H1 (cell line): ENCODE data around the gene SH3PXD2A. TPM values are rescaled to one million over a fixed set of nuclear protein-coding genes. Genes with fewer than 3 reads are reported as not detected.

Source experiments
- CTCF ChIA-PET: fragments of 300-600 bp; sonication (Branson Sonifier 250); formaldehyde crosslinking; loops from one replicate; lab custom pipeline; 2021; ENCODE audit not compliant: partially characterized antibody; lab: Charles Lee
- POLR2A ChIA-PET: fragments of 300-600 bp; sonication (Branson Sonifier 250); formaldehyde crosslinking; loops from one replicate; lab custom pipeline; 2021; ENCODE audit warnings: inconsistent platforms; ENCODE audit not compliant: partially characterized antibody; lab: Charles Lee
- DNase-seq, 2 experiments: peaks; one replicate each; pipeline versions ENCODE4 v3.0.0 to v3.0.0-alpha.2; 2010 to 2022; ENCODE audit warnings: low spot score in 2 of 2, low read depth in 1 of 2, mixed read lengths in 1 of 2
- FAIRE-seq: peaks from 2 replicates; lab custom pipeline; 2011; peaks lifted over from hg19 to GRCh38; lab: Jason Lieb, UNC
- H2AFZ ChIP-seq: 2 replicates; pipeline ENCODE4 v1.8.1; 2012; ENCODE audit warnings: low read length, inconsistent platforms
- H2AK5ac ChIP-seq: 2 replicates; pipeline ENCODE4 v1.6.1; 2013; ENCODE audit warnings: low read depth, low read length
- H2BK120ac ChIP-seq: replicated peaks from 2 replicates; pipeline ENCODE3; 2013; ENCODE audit warnings: low read depth, low read length, inconsistent platforms
- H2BK12ac ChIP-seq: 2 replicates; pipeline ENCODE4 v1.6.1; 2013; ENCODE audit warnings: low read depth, low read length
- H2BK15ac ChIP-seq: 2 replicates; pipeline ENCODE4 v1.6.1; 2013; ENCODE audit warnings: low read length
- H2BK20ac ChIP-seq: 2 replicates; pipeline ENCODE4 v1.6.1; 2013; ENCODE audit warnings: low read length
- H2BK5ac ChIP-seq: 2 replicates; pipeline ENCODE4 v1.6.1; 2013; ENCODE audit warnings: low read depth, low read length
- H3K14ac ChIP-seq: 2 replicates; pipeline ENCODE4 v1.6.1; 2013; ENCODE audit warnings: inconsistent platforms; ENCODE audit not compliant: insufficient read length
- H3K18ac ChIP-seq: 2 replicates; pipeline ENCODE4 v1.6.1; 2013; ENCODE audit warnings: low read length; ENCODE audit errors: extremely low read depth
- H3K23ac ChIP-seq: 2 replicates; pipeline ENCODE4 v1.6.1; 2013; ENCODE audit warnings: inconsistent platforms; ENCODE audit not compliant: insufficient read length
- H3K23me2 ChIP-seq: 2 replicates; pipeline ENCODE4 v1.6.1; 2013; ENCODE audit warnings: low read depth, low read length
- H3K27ac ChIP-seq: 2 replicates; pipeline ENCODE4 v1.6.1; 2011; ENCODE audit warnings: low read depth, low read length, inconsistent platforms
- H3K27me3 ChIP-seq, 4 experiments: replicated peaks in 1 of 4; 1 replicate in 1 of 4; 2 replicates in 3 of 4; pipeline versions ENCODE4 v1.6.1 to v1.8.1; 2011 to 2013; ENCODE audit warnings: low read length in 3 of 4, mild to moderate bottlenecking in 3 of 4, inconsistent platforms in 2 of 4, mixed read lengths in 2 of 4, moderate library complexity in 1 of 4; ENCODE audit not compliant: control insufficient read depth in 3 of 4, insufficient read depth in 3 of 4; ENCODE audit errors: extremely low read depth in 1 of 4
- H3K36me3 ChIP-seq, 4 experiments: 2 replicates each; pipeline versions ENCODE4 v1.6.1 to v1.8.1; 2011 to 2013; ENCODE audit warnings: mild to moderate bottlenecking in 4 of 4, low read length in 3 of 4, moderate library complexity in 2 of 4, control low read depth in 1 of 4, inconsistent platforms in 1 of 4; ENCODE audit not compliant: insufficient read depth in 4 of 4, control insufficient read depth in 2 of 4
- H3K4ac ChIP-seq: replicated peaks from 2 replicates; pipeline ENCODE3; 2013; ENCODE audit warnings: low read length, low read depth, mixed read lengths, inconsistent platforms; ENCODE audit not compliant: insufficient read length
- H3K4me1 ChIP-seq, 4 experiments: replicated peaks in 1 of 4; 1 replicate in 1 of 4; 2 replicates in 3 of 4; pipeline versions ENCODE4 v1.6.1 to v1.8.1; 2011 to 2013; ENCODE audit warnings: low read length in 3 of 4, inconsistent platforms in 2 of 4, mixed read lengths in 1 of 4; ENCODE audit not compliant: insufficient read depth in 4 of 4, control insufficient read depth in 3 of 4
- H3K4me2 ChIP-seq, 2 experiments: 2 replicates each; pipeline versions ENCODE4 v1.6.1 to v1.8.1; 2011 to 2013; ENCODE audit warnings: low read depth in 2 of 2, low read length in 2 of 2, control low read depth in 1 of 2, inconsistent platforms in 1 of 2, mild to moderate bottlenecking in 1 of 2; ENCODE audit not compliant: insufficient read depth in 1 of 2
- H3K4me3 ChIP-seq, 4 experiments: fragments of 200-600, 300-600 bp in 1 of 4; sonication (generic), shearing (Covaris generic), sonication (Bioruptor Twin) in 1 of 4; 2 replicates each; pipeline versions ENCODE4 v1.5.1 to v1.8.1; 2011 to 2016; ENCODE audit warnings: low read length in 4 of 4, low read depth in 3 of 4, control low read depth in 2 of 4, inconsistent platforms in 2 of 4, mild to moderate bottlenecking in 2 of 4, mixed read lengths in 1 of 4, moderate library complexity in 1 of 4; ENCODE audit not compliant: insufficient read depth in 2 of 4; ENCODE audit errors: extremely low read depth in 1 of 4
- H3K56ac ChIP-seq: replicated peaks from 2 replicates; pipeline ENCODE3; 2013; ENCODE audit warnings: low read depth, mild to moderate bottlenecking, mixed read lengths, low read length, inconsistent platforms; ENCODE audit not compliant: insufficient read length
- H3K79me1 ChIP-seq: 2 replicates; pipeline ENCODE4 v1.6.1; 2013; ENCODE audit warnings: low read depth, low read length, control low read depth
- H3K79me2 ChIP-seq, 2 experiments: 2 replicates each; pipeline versions ENCODE4 v1.6.1 to v1.8.1; 2012 to 2013; ENCODE audit warnings: low read length in 2 of 2, mild to moderate bottlenecking in 2 of 2, inconsistent platforms in 1 of 2; ENCODE audit not compliant: insufficient read depth in 2 of 2, control insufficient read depth in 1 of 2
- H3K9ac ChIP-seq, 4 experiments: replicated peaks in 1 of 4; 1 replicate in 1 of 4; 2 replicates in 3 of 4; pipeline versions ENCODE4 v1.6.1 to v1.8.1; 2011 to 2013; ENCODE audit warnings: low read depth in 3 of 4, low read length in 3 of 4, control low read depth in 2 of 4, mild to moderate bottlenecking in 2 of 4, moderate library complexity in 2 of 4, inconsistent platforms in 1 of 4; ENCODE audit errors: extremely low read depth in 1 of 4
- H3K9me3 ChIP-seq, 2 experiments: 2 replicates each; pipeline versions ENCODE4 v1.6.1 to v1.8.1; 2012 to 2013; ENCODE audit warnings: mild to moderate bottlenecking in 2 of 2, moderate library complexity in 2 of 2, control low read depth in 1 of 2, inconsistent platforms in 1 of 2, low read depth in 1 of 2, low read length in 1 of 2, mixed read lengths in 1 of 2; ENCODE audit not compliant: insufficient read depth in 2 of 2
- H4K20me1 ChIP-seq, 2 experiments: replicated peaks in 1 of 2; 2 replicates each; pipeline versions ENCODE3 to v1.8.1; 2011 to 2013; ENCODE audit warnings: inconsistent platforms in 2 of 2, low read length in 2 of 2, mild to moderate bottlenecking in 1 of 2; ENCODE audit not compliant: insufficient read depth in 2 of 2, control insufficient read depth in 1 of 2
- H4K5ac ChIP-seq: 2 replicates; pipeline ENCODE4 v1.6.1; 2013; ENCODE audit warnings: low read length, low read depth, mixed read lengths, inconsistent platforms; ENCODE audit not compliant: insufficient read length
- H4K8ac ChIP-seq: 2 replicates; pipeline ENCODE4 v1.8.0; 2013; ENCODE audit warnings: mild to moderate bottlenecking, moderate library complexity, low read length, inconsistent platforms; ENCODE audit not compliant: insufficient read depth; ENCODE audit errors: extremely low read depth
- H4K91ac ChIP-seq: replicated peaks from 2 replicates; pipeline ENCODE3; 2013; ENCODE audit warnings: low read length, mixed read lengths, inconsistent platforms; ENCODE audit not compliant: insufficient read length
- BACH1 ChIP-seq: IDR thresholded peaks from 2 replicates; pipeline ENCODE4 v1.6.1; 2012; ENCODE audit warnings: low read length, improper control_type of control experiment
- CHD2 ChIP-seq: IDR thresholded peaks from 2 replicates; pipeline ENCODE4 v1.6.1; 2012; ENCODE audit warnings: low read length, improper control_type of control experiment
- KDM1A ChIP-seq: fragments of 200-600, 300-600 bp; sonication (generic); IDR thresholded peaks from 2 replicates; pipeline ENCODE4 v1.7.1; 2016; ENCODE audit warnings: mild to moderate bottlenecking, low read length, borderline replicate concordance
- NRF1 ChIP-seq: IDR thresholded peaks from 2 replicates; pipeline ENCODE4 v1.6.1; 2011; ENCODE audit warnings: mild to moderate bottlenecking, low read depth, low read length, improper control_type of control experiment
- SAP30 ChIP-seq: fragments of 300-600 bp; sonication (generic); IDR thresholded peaks from 2 replicates; pipeline ENCODE4 v1.7.1; 2012; ENCODE audit warnings: low read length, moderate library complexity, mild to moderate bottlenecking, inconsistent platforms; ENCODE audit not compliant: insufficient read depth, insufficient replicate concordance
- SIN3A ChIP-seq, 2 experiments: IDR thresholded peaks in 1 of 2; conservative IDR thresholded peaks in 1 of 2; 2 replicates each; pipeline ENCODE4 v1.6.1; 2011 to 2012; ENCODE audit warnings: low read length in 2 of 2, improper control_type of control experiment in 1 of 2, low read depth in 1 of 2, mild to moderate bottlenecking in 1 of 2
- TAF1 ChIP-seq: IDR thresholded peaks from 2 replicates; pipeline ENCODE4 v1.6.1; 2011; ENCODE audit warnings: mild to moderate bottlenecking, low read depth, low read length
- whole genome bisulfite sequencing, 2 experiments: shearing (Covaris generic) in 1 of 2; methylation state at CpG; one replicate each; pipeline versions ENCODE4 v1.1.6 to v1.1.7; 2013 to 2015; ENCODE audit warnings: low lambda C conversion rate in 2 of 2, mixed read lengths in 2 of 2, inconsistent platforms in 1 of 2, low coverage in 1 of 2, missing lambda C conversion rate in 1 of 2; ENCODE audit not compliant: insufficient replicate concordance in 2 of 2, insufficient coverage in 1 of 2, insufficient read length in 1 of 2; ENCODE audit errors: extremely low coverage in 1 of 2, missing lambda C conversion rate in 1 of 2; 5-methylcytosine and 5-hydroxymethylcytosine counted together
- polyA plus RNA-seq, 7 experiments: library from polyadenylated mRNA; depleted of rRNA in 3 of 7; stranded (reverse) in 5 of 7; unstranded in 2 of 7; fragments of >200 nt in 5 of 7; fragments of 200-250 nt in 2 of 7; gene quantifications; 1 replicate in 5 of 7; 2 replicates in 1 of 7; 4 replicates in 1 of 7; pipeline versions ENCODE4 v1.2.1 to v1.2.3, GENCODE V29; 2011 to 2013; ENCODE audit warnings: missing spikeins in 2 of 7, mixed read lengths in 2 of 7
- total RNA-seq: library from RNA; stranded (reverse); fragmentation: NEBNext Ultra II Directional; extraction: Animal tissue kit (Norgen Biotek cat#: 25700); gene quantifications from 2 replicates; pipeline ENCODE4 v1.2.1, GENCODE V29; 2021
- TF ChIP-seq, protein P1 (sequence below): IDR thresholded peaks from 2 replicates; pipeline ENCODE4 v1.6.1; 2012; ENCODE audit warnings: inconsistent platforms

The SH3PXD2A gene
- total and polyA plus RNA-seq, 2 of the 8 experiments (the other 6 are each of a cell fraction or from before 2014, with no cell fraction given), result 5.4 to 16.3 TPM

DNA sequence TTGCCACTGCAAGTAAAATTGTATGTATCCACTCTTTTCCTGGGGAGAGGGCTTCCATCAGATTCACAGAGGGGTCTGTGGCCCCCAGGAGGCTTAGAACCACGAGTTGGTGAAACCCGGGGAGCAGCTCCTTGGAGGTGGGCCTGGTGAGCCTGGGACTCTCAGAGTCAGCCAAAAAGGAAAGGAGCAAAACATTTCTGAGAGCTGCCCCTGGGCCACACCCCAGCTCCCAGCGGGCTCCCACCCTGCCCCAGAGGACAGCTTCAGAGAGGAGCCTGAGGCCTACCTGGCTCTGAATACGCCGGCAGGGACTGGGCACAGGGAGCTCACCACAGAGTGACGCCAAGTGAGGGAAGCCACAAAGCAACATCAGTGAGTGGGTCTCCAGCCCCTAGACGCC lies 56.9 kb downstream of the SH3PXD2A start:
- H3K79me2 ChIP-seq, result no peaks in the 10 kb centered on the region; a peak in 1 of 4 replicates
- H2BK20ac ChIP-seq, result no peak overlapping the region
- no peak overlapping the region for H2AFZ ChIP-seq
- H3K79me1 ChIP-seq, result no peaks in the 10 kb centered on the region
- no peak overlapping the region for H2BK5ac ChIP-seq
- H3K27me3 ChIP-seq, result no peaks in the 10 kb centered on the region
- H4K20me1 ChIP-seq, result no peaks in the 10 kb centered on the region
- H3K9ac ChIP-seq, result no peak overlapping the region
- H3K4me2 ChIP-seq, result no peak overlapping the region
- H4K8ac ChIP-seq, result no peak overlapping the region
- no peak overlapping the region for H4K91ac ChIP-seq
- H2BK15ac ChIP-seq, result no peak overlapping the region
- FAIRE-seq (no peak), DNase-seq (no peak)
- TF ChIP-seq SIN3A (conservative IDR thresholded peaks at IDR 0.05 in 1 of 2, IDR thresholded peaks at IDR 0.05 in 1 of 2; ENCODE audit: low read depth in 1 of 2, low read length in 2 of 2), result no peak
- TF ChIP-seq CHD2, result no peak
- no peak for TF ChIP-seq SAP30
- TF ChIP-seq BACH1, result no peak
- no peak for TF ChIP-seq TAF1
- TF ChIP-seq, protein P1, sequence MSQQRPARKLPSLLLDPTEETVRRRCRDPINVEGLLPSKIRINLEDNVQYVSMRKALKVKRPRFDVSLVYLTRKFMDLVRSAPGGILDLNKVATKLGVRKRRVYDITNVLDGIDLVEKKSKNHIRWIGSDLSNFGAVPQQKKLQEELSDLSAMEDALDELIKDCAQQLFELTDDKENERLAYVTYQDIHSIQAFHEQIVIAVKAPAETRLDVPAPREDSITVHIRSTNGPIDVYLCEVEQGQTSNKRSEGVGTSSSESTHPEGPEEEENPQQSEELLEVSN, result no peak
- TF ChIP-seq NRF1, result no peak
- TF ChIP-seq KDM1A, result no peak
- no peak overlapping the region for H3K14ac ChIP-seq
- H3K4me3 ChIP-seq, result no peak overlapping the region
- POLR2A ChIA-PET, result no interaction called here
- H3K23ac ChIP-seq, result no peak overlapping the region
- H2AK5ac ChIP-seq, result no peak overlapping the region
- WGBS, 2 experiments, result 89% methylated on average over 7 of the region's 7 CpGs; no CpG with 5 or more reads in 1 of the 2 experiments
- no peaks in the 10 kb centered on the region for H3K36me3 ChIP-seq
- no peaks in the 10 kb centered on the region for H3K9me3 ChIP-seq
- CTCF ChIA-PET, result interaction anchor here (0.8 to 4.3 kb wide), 5 partner anchors 9 to 167 kb away, joined by 3 to 17 read pairs (median 4); no protein-coding TSS in a partner anchor
- H3K56ac ChIP-seq, result no peak overlapping the region
- no peak overlapping the region for H3K4ac ChIP-seq
- no peak overlapping the region for H3K18ac ChIP-seq
- no peaks in the 10 kb centered on the region for H3K23me2 ChIP-seq
- H2BK12ac ChIP-seq, result no peak overlapping the region
- H2BK120ac ChIP-seq, result no peak overlapping the region
- no peak overlapping the region for H4K5ac ChIP-seq
- peaks cover 0 to 1% (median under 1%) of the 10 kb centered on the region in 4 experiments; a peak in 2 of 7 replicates for H3K4me1 ChIP-seq
- no peak overlapping the region for H3K27ac ChIP-seq
